Fibroblast of mammary gland (primary cell): Measurements from ENCODE around the gene LRIG1.

ENCODE experiments used
- DNase-seq: peaks from one replicate; pipeline ENCODE4 v3.0.0-alpha.2; 2010; ENCODE audit warnings: low read depth
- H3K4me3 ChIP-seq: 2 replicates; pipeline ENCODE4 v1.5.1; 2011; ENCODE audit warnings: low read depth, mild to moderate bottlenecking, low read length, moderate library complexity; ENCODE audit not compliant: control insufficient read depth
- CTCF ChIP-seq: conservative IDR thresholded peaks from 2 replicates; pipeline ENCODE4 v1.5.1; 2011; ENCODE audit warnings: low read depth, low read length, inconsistent platforms; ENCODE audit not compliant: control insufficient read depth, insufficient read depth

LRIG1 gene

DNA sequence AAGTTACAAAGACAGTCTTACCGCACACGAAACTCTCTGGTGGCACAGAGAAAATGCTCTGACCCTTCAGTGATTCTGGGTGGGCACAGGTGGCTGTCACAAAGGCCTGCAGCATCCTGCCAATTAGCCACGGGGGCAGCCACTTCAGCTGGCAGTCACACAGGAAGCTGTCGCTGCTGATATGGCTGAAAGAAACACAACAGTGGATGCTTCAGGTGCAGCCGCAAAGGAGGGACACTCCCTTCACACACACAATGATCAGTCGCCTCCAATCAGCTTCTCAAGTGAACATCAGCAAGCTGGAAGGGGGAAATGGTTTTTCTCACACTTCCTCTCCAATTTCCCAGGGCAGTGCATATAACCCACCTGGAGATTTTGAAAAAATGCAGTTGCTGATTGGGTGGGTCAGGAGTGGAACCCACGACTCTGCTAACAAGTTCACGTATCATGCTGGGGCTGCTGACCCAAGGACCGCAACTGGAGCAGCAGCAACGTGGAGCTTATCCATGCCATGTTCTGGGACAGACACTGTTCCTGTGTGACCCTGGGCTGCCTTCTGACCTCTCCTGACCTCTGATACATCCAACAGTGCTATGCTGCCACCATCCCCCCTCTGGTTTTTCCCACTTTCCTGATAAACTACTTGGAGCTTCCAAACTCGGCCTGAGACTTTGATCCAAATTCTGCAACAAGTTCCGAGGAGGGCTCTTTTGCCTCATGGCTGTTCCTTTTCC is 106.6 kb downstream of the LRIG1 start:
- no peak overlapping the region for H3K4me3 ChIP-seq
- no peak for TF ChIP-seq CTCF
- no peak for DNase-seq

GRCh38 chr3:66393333-66394005 is 107.4 kb downstream of the LRIG1 start:
- DNase-seq: peak; percentile 54
- no peak overlapping the region for H3K4me3 ChIP-seq
- no peak for TF ChIP-seq CTCF

DNA sequence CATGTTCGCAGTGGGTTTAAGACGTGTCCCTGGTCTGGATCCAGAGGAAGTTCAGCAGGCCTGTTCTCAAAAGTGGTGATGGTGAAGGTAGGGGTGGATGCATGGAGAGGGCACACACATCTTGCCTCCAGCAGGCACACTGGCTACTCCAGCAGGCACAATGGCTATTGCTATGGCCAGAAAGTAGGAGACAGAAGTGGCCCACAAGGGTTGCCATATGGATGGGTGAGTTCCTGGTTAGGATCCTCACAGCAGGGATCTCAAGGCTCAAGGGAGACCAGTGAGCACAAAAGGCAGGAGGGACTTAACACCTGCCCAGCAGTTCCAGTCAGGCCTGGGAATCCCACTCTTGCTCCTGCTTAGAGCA is 107.9 kb downstream of the LRIG1 start:
- DNase-seq: no peak
- H3K4me3 ChIP-seq: no peak overlapping the region
- TF ChIP-seq CTCF: no peak

- H3K4me3 ChIP-seq: no peak overlapping the region
- DNase-seq: no peak
- TF ChIP-seq CTCF: no peak
These were observed 108.3 kb downstream of the LRIG1 start for GRCh38 chr3:66392512-66392911.

- no peak for TF ChIP-seq CTCF
- DNase-seq: no peak
- no peak overlapping the region for H3K4me3 ChIP-seq
These were observed 110.8 kb downstream of the LRIG1 start for GRCh38 chr3:66390013-66390412.

- no peak overlapping the region for H3K4me3 ChIP-seq
- no peak for DNase-seq
- TF ChIP-seq CTCF: no peak
These were observed 113.7 kb downstream of the LRIG1 start for GRCh38 chr3:66386925-66387650.
